Breast epithelium (tissue), 4 donors: ENCODE data around the gene NEDD8. TPM values are rescaled to one million over a fixed set of nuclear protein-coding genes. Genes with fewer than 3 reads are reported as not detected.
A peak's percentile ranks its signal among the peaks of the same experiment; 100 is the strongest.

Experiments used
- DNase-seq, 2 donors: peaks; one replicate each; pipeline ENCODE4 v3.0.0-alpha.2; 2019; ENCODE audit warnings: low spot score in 2 of 2
- H3K27ac ChIP-seq, 2 donors: fragments of 200-600 bp; sonication (generic) in 1 of 2; one replicate each; pipeline ENCODE4 v1.5.1; 2016 to 2019; ENCODE audit warnings: mild to moderate bottlenecking in 1 of 2
- H3K27me3 ChIP-seq, 2 donors: fragments of 200-600 bp; sonication (generic) in 1 of 2; one replicate each; pipeline versions ENCODE4 v1.5.1 to v1.6.0; 2017 to 2019; ENCODE audit warnings: control low read depth in 1 of 2, mild to moderate bottlenecking in 1 of 2
- H3K36me3 ChIP-seq: fragments of 200-600 bp; one replicate; pipeline ENCODE4 v1.5.1; 2019
- H3K4me1 ChIP-seq, 2 donors: fragments of 200-600 bp; sonication (generic); one replicate each; pipeline ENCODE4 v1.5.1; 2016 to 2019; ENCODE audit warnings: control low read depth in 1 of 2
- H3K4me3 ChIP-seq, 3 donors: fragments of 200-600 bp; sonication (generic); 1 replicate in 2 of 3; 2 replicates in 1 of 3; pipeline ENCODE4 v1.5.1; 2016 to 2019; ENCODE audit warnings: mild to moderate bottlenecking in 3 of 3, moderate library complexity in 2 of 3
- H3K9me3 ChIP-seq, 2 donors: fragments of 200-600 bp; sonication (generic) in 1 of 2; one replicate each; pipeline ENCODE4 v1.5.1; 2016 to 2019; ENCODE audit warnings: control low read depth in 1 of 2
- POLR2A ChIP-seq: fragments of 450-650 bp; IDR thresholded peaks from one replicate; pipeline ENCODE4 v1.6.1; 2016; ENCODE audit warnings: antibody characterized with exemption, mild to moderate bottlenecking, moderate library complexity
- POLR2AphosphoS5 ChIP-seq, 3 donors: sonication (generic); formaldehyde crosslinking; IDR thresholded peaks; one replicate each; pipeline ENCODE4 v1.6.1; 2017; ENCODE audit warnings: antibody characterized with exemption in 3 of 3
- intact Hi-C: fragments of 100-400 bp; cut with DNase I; formaldehyde crosslinking; loops from one replicate; pipeline ENCODE4 v1.15.1; 2023; ENCODE audit warnings: low total_unique reads
- total RNA-seq, 3 donors: library from RNA; depleted of rRNA; stranded (reverse); fragments of >200 nt; gene quantifications; one replicate each; pipeline ENCODE4 v1.1.0, GENCODE V29; 2016
- TF ChIP-seq, protein P1 (sequence below), 3 donors: fragments of 450-650 bp; IDR thresholded peaks; one replicate each; pipeline ENCODE4 v1.5.1; 2016 to 2017; ENCODE audit warnings: antibody characterized with exemption in 3 of 3, mild to moderate bottlenecking in 3 of 3, moderate library complexity in 3 of 3

NEDD8 gene
- total RNA-seq, 3 donors from 2014 or later, result 118 to 165 (median 150) TPM

DNA sequence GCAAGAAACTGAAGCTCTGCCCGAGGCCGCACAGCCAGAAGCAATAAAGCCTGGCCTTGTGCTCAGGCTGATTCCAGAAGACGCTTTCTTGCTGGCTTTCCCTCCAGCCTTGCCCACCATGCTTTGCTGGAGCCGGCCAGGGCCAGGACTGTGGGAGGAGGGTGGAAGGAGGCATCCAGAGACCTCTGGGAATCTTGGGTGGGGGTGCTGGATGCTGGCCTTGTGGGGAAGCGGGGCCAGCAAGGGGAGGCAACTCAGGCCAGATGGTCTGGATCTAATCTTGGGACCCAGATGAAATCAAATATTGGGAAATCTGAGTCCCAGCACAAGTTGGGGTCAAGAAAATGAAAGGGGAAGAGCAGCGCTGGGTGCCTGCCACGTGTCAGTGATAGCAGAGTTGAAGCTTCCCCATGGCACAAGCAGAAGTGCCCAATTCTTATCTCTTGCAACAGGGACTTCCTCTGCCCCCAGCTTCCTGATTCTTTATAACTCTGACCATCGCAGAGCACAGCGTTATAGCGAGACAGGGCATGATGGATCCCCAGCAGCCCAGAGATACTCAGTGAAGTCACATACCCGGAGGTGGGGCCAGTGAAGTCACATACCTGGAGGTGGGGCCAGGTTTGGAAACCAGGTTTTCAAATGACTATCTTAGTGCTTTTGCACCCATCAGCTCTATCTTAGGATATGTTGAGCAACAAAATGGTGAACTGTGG lies 45.6 kb upstream of the NEDD8 start:
- intact Hi-C loops, result no loop called here
- no peaks in the 10 kb centered on the region for H3K36me3 ChIP-seq
- H3K4me1 ChIP-seq, result no peaks in the 10 kb centered on the region

DNA sequence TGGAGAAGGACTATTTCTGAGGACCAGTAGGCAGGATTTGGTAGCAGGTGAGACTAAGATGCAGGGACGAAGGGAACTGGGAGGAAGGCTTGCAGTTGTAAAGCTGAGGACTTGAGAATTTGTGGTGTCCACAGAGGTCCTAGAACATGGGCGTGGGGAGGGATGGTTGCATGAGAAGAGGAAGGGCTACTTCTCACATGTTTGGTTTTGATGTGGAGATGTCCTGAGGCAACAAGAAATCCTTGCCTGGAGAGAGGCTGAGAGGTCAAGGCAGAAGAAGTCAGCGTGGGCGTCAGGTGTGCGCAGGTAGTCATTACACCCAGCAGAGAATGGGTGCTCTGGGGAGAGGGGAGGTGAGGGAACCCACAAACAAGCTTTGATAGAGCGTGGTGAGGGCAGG lies 44.9 kb upstream of the NEDD8 start:
- H3K27me3 ChIP-seq, result no peaks in the 10 kb centered on the region
- intact Hi-C loops, result no loop called here
- DNase-seq, result no peak
- TF ChIP-seq POLR2AphosphoS5 (IDR thresholded peaks at IDR 0.05) (no peak), POLR2A (no peak)
- TF ChIP-seq, protein P1, sequence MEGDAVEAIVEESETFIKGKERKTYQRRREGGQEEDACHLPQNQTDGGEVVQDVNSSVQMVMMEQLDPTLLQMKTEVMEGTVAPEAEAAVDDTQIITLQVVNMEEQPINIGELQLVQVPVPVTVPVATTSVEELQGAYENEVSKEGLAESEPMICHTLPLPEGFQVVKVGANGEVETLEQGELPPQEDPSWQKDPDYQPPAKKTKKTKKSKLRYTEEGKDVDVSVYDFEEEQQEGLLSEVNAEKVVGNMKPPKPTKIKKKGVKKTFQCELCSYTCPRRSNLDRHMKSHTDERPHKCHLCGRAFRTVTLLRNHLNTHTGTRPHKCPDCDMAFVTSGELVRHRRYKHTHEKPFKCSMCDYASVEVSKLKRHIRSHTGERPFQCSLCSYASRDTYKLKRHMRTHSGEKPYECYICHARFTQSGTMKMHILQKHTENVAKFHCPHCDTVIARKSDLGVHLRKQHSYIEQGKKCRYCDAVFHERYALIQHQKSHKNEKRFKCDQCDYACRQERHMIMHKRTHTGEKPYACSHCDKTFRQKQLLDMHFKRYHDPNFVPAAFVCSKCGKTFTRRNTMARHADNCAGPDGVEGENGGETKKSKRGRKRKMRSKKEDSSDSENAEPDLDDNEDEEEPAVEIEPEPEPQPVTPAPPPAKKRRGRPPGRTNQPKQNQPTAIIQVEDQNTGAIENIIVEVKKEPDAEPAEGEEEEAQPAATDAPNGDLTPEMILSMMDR (IDR thresholded peaks at IDR 0.05), result no peak
- H3K4me1 ChIP-seq, result no peaks in the 10 kb centered on the region
- no peaks in the 10 kb centered on the region for H3K36me3 ChIP-seq
- no peak overlapping the region for H3K27ac ChIP-seq
- H3K9me3 ChIP-seq, result no peaks in the 10 kb centered on the region
- H3K4me3 ChIP-seq, result no peak overlapping the region

More for the DNA sequence above, 45.6 kb upstream of the NEDD8 start:
- no peak for DNase-seq
- H3K27ac ChIP-seq, result peak overlapping the region in 1 of 2 donors; percentile 13
- no peaks in the 10 kb centered on the region for H3K9me3 ChIP-seq
- no peak overlapping the region for H3K4me3 ChIP-seq
- no peaks in the 10 kb centered on the region for H3K27me3 ChIP-seq
- TF ChIP-seq POLR2AphosphoS5 (IDR thresholded peaks at IDR 0.05), result no peak
- no peak for TF ChIP-seq POLR2A
- TF ChIP-seq, protein P1 (IDR thresholded peaks at IDR 0.05), result no peak

DNA sequence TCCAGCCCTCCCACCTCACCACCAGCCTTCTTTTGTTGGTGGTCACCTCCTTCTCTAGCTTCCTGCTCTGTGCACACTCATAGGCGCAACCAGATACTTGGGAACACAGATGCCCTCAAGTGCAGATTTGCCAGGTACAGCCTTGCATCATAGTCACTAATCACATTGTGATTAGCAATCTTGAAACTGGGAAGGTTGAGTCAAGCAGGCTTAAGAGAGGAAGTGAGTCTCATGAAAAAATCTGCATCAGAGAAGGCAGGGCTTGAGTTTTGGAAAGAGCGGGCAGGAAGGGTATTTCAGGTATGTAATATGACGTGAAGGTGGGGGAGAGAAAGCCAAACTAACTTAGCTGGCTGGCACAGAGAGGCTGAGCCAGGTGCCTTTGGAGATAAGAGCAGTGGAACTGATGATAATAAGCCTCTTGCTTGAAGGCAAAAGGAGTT lies 42.0 kb upstream of the NEDD8 start:
- no peak overlapping the region for H3K4me3 ChIP-seq
- no peaks in the 10 kb centered on the region for H3K27me3 ChIP-seq
- no peaks in the 10 kb centered on the region for H3K36me3 ChIP-seq
- H3K27ac ChIP-seq, result no peak overlapping the region
- no peaks in the 10 kb centered on the region for H3K4me1 ChIP-seq
- intact Hi-C loops, result no loop called here
- no peaks in the 10 kb centered on the region for H3K9me3 ChIP-seq
- TF ChIP-seq POLR2A, result no peak
- no peak for TF ChIP-seq POLR2AphosphoS5 (IDR thresholded peaks at IDR 0.05)
- TF ChIP-seq, protein P1 (IDR thresholded peaks at IDR 0.05), result no peak
- DNase-seq, result no peak

DNA sequence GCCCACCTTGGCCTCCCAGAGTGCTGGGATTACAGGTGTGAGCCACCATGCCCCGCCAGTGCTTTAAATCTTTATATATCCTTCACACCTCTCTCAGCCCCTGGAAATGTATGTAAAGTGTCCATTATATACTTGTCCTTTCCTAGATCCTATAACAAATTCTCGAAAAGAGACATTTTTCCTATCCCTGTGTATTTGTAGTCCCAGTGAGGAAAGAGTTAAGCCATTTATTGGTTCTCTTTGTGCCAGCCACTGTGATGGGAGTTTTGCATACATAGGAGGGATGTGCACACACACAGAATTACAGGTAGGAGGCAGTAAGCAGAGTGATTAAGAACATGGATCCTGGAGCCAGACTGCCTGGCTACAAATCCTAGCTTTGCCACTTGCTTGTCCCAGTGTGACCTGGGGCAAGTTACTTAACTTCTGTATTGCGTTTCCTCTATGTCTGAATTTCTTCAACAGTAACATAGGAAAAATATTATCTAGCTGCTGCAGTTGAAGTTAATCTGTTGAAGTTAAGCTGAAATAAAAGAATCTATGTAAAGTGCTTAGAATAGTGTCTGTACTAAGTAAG lies 41.3 kb upstream of the NEDD8 start:
- Histone ChIP-seq H3K9me3 (no peaks in the 10 kb centered on the region), H3K4me1 (no peaks in the 10 kb centered on the region), H3K27ac (no peak overlapping the region), H3K4me3 (no peak overlapping the region), H3K36me3 (no peaks in the 10 kb centered on the region), H3K27me3 (no peaks in the 10 kb centered on the region)
- TF ChIP-seq, protein P1 (IDR thresholded peaks at IDR 0.05), result no peak
- TF ChIP-seq POLR2A, result no peak
- TF ChIP-seq POLR2AphosphoS5 (IDR thresholded peaks at IDR 0.05), result no peak
- no peak for DNase-seq
- intact Hi-C loops, result no loop called here

DNA sequence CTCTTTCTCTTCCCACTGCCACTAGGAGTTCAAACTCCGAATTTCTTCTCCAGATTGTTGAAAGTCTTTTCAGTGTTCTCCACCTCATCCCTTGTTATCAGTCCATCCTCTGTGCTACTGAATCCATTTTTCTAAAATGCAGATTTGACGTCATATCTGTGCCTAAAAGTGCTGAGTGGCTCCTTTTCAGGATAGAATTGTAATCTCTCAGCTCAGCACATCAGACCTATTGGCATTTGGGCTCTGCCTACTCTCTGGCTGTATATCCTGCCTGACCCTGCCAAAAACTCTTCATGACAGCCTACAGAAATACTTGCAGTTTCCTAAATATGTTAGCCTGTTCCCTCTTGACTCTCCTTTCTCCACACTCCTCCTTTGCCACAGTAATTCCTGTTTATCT lies 40.3 kb upstream of the NEDD8 start:
- no peak for DNase-seq
- Histone ChIP-seq H3K27me3 (no peaks in the 10 kb centered on the region), H3K27ac (peak overlapping the region in 1 of 2 donors; percentile 98), H3K4me1 (no peaks in the 10 kb centered on the region), H3K9me3 (no peaks in the 10 kb centered on the region), H3K36me3 (no peaks in the 10 kb centered on the region), H3K4me3 (no peak overlapping the region)
- TF ChIP-seq, protein P1 (IDR thresholded peaks at IDR 0.05), result no peak
- no peak for TF ChIP-seq POLR2A
- TF ChIP-seq POLR2AphosphoS5 (IDR thresholded peaks at IDR 0.05), result no peak
- intact Hi-C loops, result no loop called here
